ENCODE data around the gene FLNA.
A peak's percentile ranks its signal among the peaks of the same experiment; 100 is the strongest.
"Not testable (repeated sequence)": the region's sequence is repeated elsewhere in the genome, so short reads cannot be mapped to it uniquely, and the experiment has no call there.

Gene FLNA

DNA sequence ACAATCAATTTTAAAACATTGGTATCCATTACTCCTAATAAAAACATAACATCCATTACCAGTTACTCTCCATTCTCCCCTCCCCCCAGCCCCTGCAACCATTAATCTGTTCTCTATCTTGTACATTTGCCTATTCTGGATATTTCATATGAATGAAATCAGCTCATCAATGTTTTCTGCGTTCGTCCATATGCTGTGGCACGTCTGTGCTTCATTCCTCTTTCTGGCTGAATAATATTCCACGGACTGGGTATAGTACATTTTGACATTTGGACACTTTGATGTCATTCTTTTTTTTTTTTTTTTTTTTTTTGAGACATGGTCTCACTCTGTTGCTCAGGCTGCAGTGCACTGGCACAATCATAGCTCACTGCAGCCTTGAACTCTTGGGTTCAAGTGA is 29.4 kb upstream of the FLNA start:
- POLR2A ChIA-PET: no interaction called here
- CTCF ChIA-PET: no interaction called here

DNA sequence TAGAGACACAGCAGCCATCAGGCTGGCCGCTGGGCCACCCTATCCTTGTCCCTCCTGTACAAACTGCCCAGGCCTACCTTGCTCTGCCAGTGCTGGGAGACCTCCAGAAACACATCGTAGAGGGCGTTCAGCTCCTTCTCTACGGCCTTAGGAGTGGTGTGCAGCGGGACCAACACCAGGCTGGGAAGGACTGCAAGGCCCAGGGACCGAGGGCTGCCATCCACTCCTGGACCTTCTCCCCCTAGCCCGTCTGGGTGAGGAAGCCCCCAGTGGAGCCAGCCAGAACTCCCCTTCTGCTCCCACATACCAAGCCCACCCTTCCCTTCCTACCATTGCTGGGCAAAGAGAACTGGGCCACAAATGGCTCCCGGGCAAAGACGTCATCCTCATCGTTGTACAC is 28.8 kb upstream of the FLNA start:
- DNase-seq (ENCODE audit: low read depth, low spot score): no peak
- POLR2A ChIA-PET: no interaction called here
- CTCF ChIA-PET: no interaction called here
- TF ChIP-seq, protein P1, sequence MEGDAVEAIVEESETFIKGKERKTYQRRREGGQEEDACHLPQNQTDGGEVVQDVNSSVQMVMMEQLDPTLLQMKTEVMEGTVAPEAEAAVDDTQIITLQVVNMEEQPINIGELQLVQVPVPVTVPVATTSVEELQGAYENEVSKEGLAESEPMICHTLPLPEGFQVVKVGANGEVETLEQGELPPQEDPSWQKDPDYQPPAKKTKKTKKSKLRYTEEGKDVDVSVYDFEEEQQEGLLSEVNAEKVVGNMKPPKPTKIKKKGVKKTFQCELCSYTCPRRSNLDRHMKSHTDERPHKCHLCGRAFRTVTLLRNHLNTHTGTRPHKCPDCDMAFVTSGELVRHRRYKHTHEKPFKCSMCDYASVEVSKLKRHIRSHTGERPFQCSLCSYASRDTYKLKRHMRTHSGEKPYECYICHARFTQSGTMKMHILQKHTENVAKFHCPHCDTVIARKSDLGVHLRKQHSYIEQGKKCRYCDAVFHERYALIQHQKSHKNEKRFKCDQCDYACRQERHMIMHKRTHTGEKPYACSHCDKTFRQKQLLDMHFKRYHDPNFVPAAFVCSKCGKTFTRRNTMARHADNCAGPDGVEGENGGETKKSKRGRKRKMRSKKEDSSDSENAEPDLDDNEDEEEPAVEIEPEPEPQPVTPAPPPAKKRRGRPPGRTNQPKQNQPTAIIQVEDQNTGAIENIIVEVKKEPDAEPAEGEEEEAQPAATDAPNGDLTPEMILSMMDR (IDR thresholded peaks at IDR 0.05; ENCODE audit: insufficient read depth, low read length, missing control alignments): no peak
- no peak overlapping the region for H3K4me3 ChIP-seq (ENCODE audit: low read depth, low read length)

More for the DNA sequence above, 29.4 kb upstream of the FLNA start:
- TF ChIP-seq, protein P1 (IDR thresholded peaks at IDR 0.05; ENCODE audit: insufficient read depth, low read length, missing control alignments): no peak
- H3K4me3 ChIP-seq (ENCODE audit: low read depth, low read length): no peak overlapping the region
- DNase-seq (ENCODE audit: low read depth, low spot score): no peak

DNA sequence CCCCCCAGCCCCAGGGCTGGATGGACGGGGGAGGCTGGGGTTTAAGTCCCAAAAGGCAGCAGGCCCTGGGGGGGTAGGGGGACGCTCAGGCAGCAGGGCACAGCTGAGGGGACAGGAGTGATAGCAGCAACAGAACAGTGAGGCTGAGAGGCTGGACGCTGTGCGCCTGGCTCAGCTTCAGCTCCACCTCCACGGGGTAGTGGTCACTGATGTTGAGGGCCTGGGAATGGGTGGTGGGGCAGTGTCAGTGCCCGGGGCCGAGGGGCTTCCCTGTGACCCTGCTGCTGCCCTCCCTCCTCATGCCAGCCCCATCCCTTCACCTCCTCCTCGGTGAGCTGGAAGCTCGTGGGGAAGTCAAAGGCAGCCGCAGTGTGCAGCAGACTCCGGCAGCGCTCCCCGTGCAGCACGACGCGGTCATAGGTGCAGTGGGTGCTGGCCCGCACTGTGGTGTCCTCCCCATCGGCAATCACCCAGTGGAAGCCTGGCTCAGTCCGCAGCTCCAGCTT is 28.2 kb upstream of the FLNA start:
- ChIA-PET POLR2A (interaction anchor here (1.1 kb wide), 1 partner anchor 34 kb away, joined by 3 read pairs; no protein-coding TSS in a partner anchor), CTCF (no interaction called here)

DNA sequence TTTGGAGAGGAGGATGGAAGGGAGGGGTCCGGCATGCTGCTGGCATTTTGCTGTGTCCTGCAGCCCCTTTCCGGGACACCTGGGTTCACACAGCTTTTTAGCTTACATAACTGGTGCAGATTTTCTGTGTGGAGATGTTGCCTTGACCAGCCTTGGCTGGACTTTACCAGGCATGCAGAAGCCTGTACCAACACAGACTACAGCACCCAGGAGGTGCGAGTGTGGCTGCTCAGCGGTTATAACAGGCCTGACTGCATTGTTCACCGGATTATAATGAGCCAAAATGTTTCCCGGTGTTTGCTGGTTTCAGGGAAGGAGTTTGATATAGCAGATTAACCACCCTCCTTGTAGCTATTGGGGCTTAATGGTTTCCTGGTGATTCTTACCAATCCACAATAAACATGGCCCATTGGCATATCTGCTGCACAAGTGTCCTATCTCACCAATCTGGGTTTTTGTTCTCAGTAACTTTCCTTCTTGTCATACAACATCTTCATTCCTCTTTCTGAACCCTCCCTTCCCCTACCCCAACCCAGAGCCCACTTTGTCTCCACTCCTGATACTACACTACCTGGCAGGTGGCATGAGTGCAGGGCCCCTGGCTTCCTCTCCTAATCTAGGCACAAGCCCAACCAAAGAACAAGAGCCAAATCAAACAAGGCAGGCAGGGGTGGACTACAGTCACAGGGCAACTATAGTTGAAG is 27.6 kb upstream of the FLNA start:
- no peak for DNase-seq (ENCODE audit: low read depth, low spot score)
- ChIA-PET CTCF (no interaction called here), POLR2A (interaction anchor here (0.7 to 3.7 kb wide), 4 partner anchors 7 to 72 kb away, joined by 3 to 15 read pairs (median 3); partner anchors contain the start of gene DNASE1L1)
- no peak overlapping the region for H3K4me3 ChIP-seq (ENCODE audit: low read depth, low read length)
- TF ChIP-seq, protein P1 (IDR thresholded peaks at IDR 0.05; ENCODE audit: insufficient read depth, low read length, missing control alignments): no peak

More for the DNA sequence above, 28.2 kb upstream of the FLNA start:
- TF ChIP-seq, protein P1 (IDR thresholded peaks at IDR 0.05; ENCODE audit: insufficient read depth, low read length, missing control alignments): no peak
- no peak for DNase-seq (ENCODE audit: low read depth, low spot score)
- H3K4me3 ChIP-seq (ENCODE audit: low read depth, low read length): no peak overlapping the region

DNA sequence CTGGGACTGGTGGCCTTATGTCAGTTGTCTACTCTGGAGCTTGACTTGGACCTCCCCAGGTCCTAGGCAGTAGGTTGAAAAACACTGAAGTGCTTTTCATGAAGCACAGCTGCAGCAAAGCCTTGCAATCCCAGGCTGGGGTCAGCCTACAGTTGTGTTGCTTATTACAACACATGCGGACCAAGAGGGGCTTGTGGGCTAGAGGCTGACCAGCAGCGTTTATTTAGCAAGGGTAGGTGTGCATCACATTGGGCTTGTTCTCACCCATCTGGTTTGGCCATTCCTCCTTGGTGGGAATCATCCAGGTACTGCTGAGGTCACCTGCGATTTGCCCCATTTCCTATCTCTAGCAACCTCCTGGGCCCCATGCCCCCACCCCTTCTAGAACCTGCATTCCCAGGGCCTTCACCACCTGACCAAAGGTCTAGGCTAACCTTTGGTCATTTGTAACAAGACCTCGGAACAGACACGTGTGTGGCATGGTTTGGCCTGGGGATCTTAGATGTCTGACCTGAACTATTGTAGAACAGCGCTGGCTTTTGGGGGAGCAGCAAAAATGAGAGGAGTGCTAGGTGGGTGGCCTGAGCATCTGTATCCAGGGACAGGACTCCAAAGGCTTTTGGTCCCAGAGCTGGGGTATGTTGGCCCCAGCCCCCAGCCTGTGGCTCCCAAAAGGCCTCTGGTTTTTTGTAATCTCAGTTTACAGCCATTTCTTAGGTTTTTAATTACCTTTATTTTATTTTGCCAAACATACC is 26.8 kb upstream of the FLNA start:
- CTCF ChIA-PET: no interaction called here
- no peak overlapping the region for H3K4me3 ChIP-seq (ENCODE audit: low read depth, low read length)
- DNase-seq (ENCODE audit: low read depth, low spot score): no peak
- TF ChIP-seq, protein P1 (IDR thresholded peaks at IDR 0.05; ENCODE audit: insufficient read depth, low read length, missing control alignments): no peak
- POLR2A ChIA-PET: interaction anchor here (1.0 to 3.7 kb wide), 4 partner anchors 8 to 37 kb away, joined by 3 to 15 read pairs (median 3); partner anchors contain the start of genes DNASE1L1 and TAFAZZIN

DNA sequence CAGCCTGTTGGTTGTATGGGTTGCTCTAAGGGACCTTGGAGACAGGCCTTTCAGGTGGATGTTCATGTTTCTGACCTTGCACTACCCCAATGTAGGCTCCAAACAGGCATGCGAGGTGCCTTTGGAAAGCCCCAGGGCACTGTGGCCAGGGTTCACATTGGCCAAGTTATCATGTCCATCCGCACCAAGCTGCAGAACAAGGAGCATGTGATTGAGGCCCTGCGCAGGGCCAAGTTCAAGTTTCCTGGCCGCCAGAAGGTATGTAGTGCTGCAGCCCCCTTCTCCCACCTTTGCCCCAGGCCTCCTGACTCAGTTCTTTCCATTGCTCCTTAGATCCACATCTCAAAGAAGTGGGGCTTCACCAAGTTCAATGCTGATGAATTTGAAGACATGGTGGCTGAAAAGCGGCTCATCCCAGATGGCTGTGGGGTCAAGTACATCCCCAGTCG is 26.0 kb upstream of the FLNA start:
- ChIA-PET CTCF (interaction anchor here (0.5 to 2.8 kb wide), 4 partner anchors 8 to 473 kb away, joined by 3 to 12 read pairs (median 9); partner anchors contain the start of gene DNASE1L1), POLR2A (interaction anchor here (1.0 to 3.7 kb wide), 2 partner anchors 9 to 11 kb away, joined by 3 to 15 read pairs; partner anchors contain the start of genes DNASE1L1 and TAFAZZIN)
- DNase-seq (ENCODE audit: low read depth, low spot score): not testable (repeated sequence)
- peak overlapping the region; percentile 79 for H3K4me3 ChIP-seq (ENCODE audit: low read depth, low read length)

All from AG04449 (cell line).